GM19328 (cell line): ENCODE measurements around the gene ANKDD1A.

Source experiments
- ATAC-seq: cut with Tn5 transposase; IDR thresholded peaks from one replicate; pipeline ENCODE4 v1.9.1; 2021; ENCODE audit warnings: mild to moderate bottlenecking, moderate library complexity; ENCODE audit not compliant: unreplicated experiment

ANKDD1A gene

GRCh38 chr15:64960153-64960552 is 48.5 kb downstream of the ANKDD1A start:
- ATAC-seq, result no peak

GRCh38 chr15:64961013-64961412 is 49.3 kb downstream of the ANKDD1A start:
- ATAC-seq, result no peak

- no peak for ATAC-seq
Observed at GRCh38 chr15:64969401-64969800, 57.7 kb downstream of the ANKDD1A start.

- no peak for ATAC-seq
Observed at GRCh38 chr15:64970698-64971097, 59.0 kb downstream of the ANKDD1A start.

GRCh38 chr15:64975390-64975789 is 63.7 kb downstream of the ANKDD1A start:
- no peak for ATAC-seq

- no peak for ATAC-seq
Observed at GRCh38 chr15:64979252-64979710, 67.6 kb downstream of the ANKDD1A start.

GRCh38 chr15:64981812-64982431 is 70.2 kb downstream of the ANKDD1A start:
- no peak for ATAC-seq

GRCh38 chr15:64982472-64982871 is 70.8 kb downstream of the ANKDD1A start:
- no peak for ATAC-seq

- ATAC-seq, result no peak
Observed at GRCh38 chr15:64985366-64986033, 73.8 kb downstream of the ANKDD1A start.

GRCh38 chr15:64987136-64987535 is 75.4 kb downstream of the ANKDD1A start:
- ATAC-seq, result no peak

- ATAC-seq, result peak; percentile 95
Observed at GRCh38 chr15:64989416-64990167, 77.9 kb downstream of the ANKDD1A start, which contains the start of gene SPG21. Gene SPG21 (minus strand): TSS chr15:64989914. CDS start chr15:64983569, 6,345 bp downstream.

- no peak for ATAC-seq
Observed at GRCh38 chr15:64990168-64990470, 78.4 kb downstream of the ANKDD1A start.

GRCh38 chr15:64991536-64992135 is 79.9 kb downstream of the ANKDD1A start:
- ATAC-seq, result no peak

- no peak for ATAC-seq
Observed at GRCh38 chr15:64993290-64993689, 81.6 kb downstream of the ANKDD1A start.

GRCh38 chr15:64997066-64997465 is 85.4 kb downstream of the ANKDD1A start:
- ATAC-seq, result no peak

- ATAC-seq, result no peak
Observed at GRCh38 chr15:64997745-64998375, 86.2 kb downstream of the ANKDD1A start.

GRCh38 chr15:65004993-65005392 is 93.3 kb downstream of the ANKDD1A start:
- no peak for ATAC-seq

GRCh38 chr15:65006876-65007275 is 95.2 kb downstream of the ANKDD1A start:
- ATAC-seq, result no peak
